Stomach smooth muscle (tissue), 2 donors: Measurements from ENCODE around the gene RBM33.
"Not testable (repeated sequence)": the region's sequence is repeated elsewhere in the genome, so short reads cannot be mapped to it uniquely, and the experiment has no call there.

ENCODE experiments used
- H3K27ac ChIP-seq: one replicate; pipeline ENCODE4 v1.7.0; 2013; ENCODE audit warnings: mild to moderate bottlenecking, low read length, inconsistent platforms
- H3K27me3 ChIP-seq, 2 donors: one replicate each; pipeline ENCODE4 v1.7.0; 2013; ENCODE audit warnings: low read length in 2 of 2; ENCODE audit not compliant: insufficient read depth in 2 of 2, control insufficient read depth in 1 of 2
- H3K36me3 ChIP-seq, 2 donors: one replicate each; pipeline ENCODE4 v1.7.0; 2013; ENCODE audit warnings: low read length in 2 of 2; ENCODE audit not compliant: control insufficient read depth in 2 of 2, insufficient read depth in 2 of 2
- H3K4me1 ChIP-seq: one replicate; pipeline ENCODE4 v1.7.0; 2013; ENCODE audit warnings: low read length; ENCODE audit not compliant: control insufficient read depth, insufficient read depth
- H3K4me3 ChIP-seq, 2 donors: one replicate each; pipeline ENCODE4 v1.7.0; 2013; ENCODE audit warnings: low read length in 2 of 2
- H3K9ac ChIP-seq, 2 donors: one replicate each; pipeline ENCODE4 v1.7.0; 2013; ENCODE audit warnings: low read length in 2 of 2, mild to moderate bottlenecking in 1 of 2
- H3K9me3 ChIP-seq, 2 donors: one replicate each; pipeline ENCODE4 v1.7.0; 2013; ENCODE audit warnings: low read length in 2 of 2; ENCODE audit not compliant: control insufficient read depth in 2 of 2
- donor health status: healthy.
- donor health status: Pancreatic carcinoma.

RBM33 gene

GRCh38 chr7:155814316-155815276 is 170.1 kb downstream of the RBM33 start:
- Histone ChIP-seq H3K9me3 (no peaks in the 10 kb centered on the region), H3K27ac (no peak overlapping the region), H3K27me3 (peaks cover 46 to 54% of the 10 kb centered on the region in 2 donors), H3K4me3 (no peak overlapping the region), H3K4me1 (peaks cover 16% of the 10 kb centered on the region), H3K36me3 (no peaks in the 10 kb centered on the region), H3K9ac (no peak overlapping the region)

DNA sequence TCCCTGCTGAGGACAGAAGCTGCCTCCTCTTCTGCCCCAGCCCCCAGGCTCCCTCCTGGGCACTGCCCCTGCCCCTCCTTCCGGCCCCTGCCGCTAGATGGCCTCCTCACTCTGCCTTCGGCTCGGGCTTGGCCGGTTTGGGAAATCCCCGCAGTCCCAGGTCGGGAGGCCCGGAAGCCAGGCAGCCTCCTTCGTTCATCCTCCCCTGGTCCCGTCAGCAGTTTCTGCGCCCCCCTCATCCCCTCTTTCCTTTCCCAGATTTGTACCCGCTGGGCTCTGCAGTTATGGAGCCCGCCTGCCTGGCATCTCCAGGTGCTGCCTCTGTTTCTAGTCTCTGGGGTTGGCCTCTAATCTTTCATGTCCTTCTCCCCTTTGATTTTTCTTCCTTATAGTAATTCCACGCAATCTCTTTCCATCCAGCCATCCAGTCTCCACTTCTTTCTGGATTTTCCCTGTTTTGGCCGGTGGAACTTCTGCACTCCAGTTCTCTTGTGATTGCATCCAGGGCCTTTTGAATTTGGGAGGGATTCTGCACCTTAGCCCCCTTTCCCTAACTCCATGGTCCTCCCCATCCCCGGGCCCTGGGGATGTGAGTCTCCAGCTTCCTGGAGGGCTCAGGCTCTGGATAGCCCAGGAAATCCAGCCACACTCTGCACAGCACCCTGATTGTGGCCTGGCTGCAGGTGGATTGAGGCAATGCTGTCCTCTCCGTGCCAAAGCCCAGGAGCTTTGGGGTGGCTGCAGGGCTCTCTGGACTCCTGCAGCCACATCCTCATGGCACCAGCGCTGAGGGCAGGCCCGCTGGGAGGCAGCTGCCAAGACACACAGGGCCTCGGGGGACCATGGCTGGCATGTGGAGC is 171.1 kb downstream of the RBM33 start:
- Histone ChIP-seq H3K9me3 (no peaks in the 10 kb centered on the region), H3K27ac (no peak overlapping the region), H3K4me3 (no peak overlapping the region), H3K9ac (no peak overlapping the region), H3K36me3 (no peaks in the 10 kb centered on the region), H3K4me1 (peaks cover 7% of the 10 kb centered on the region), H3K27me3 (peaks cover 44 to 47% of the 10 kb centered on the region in 2 donors)

DNA sequence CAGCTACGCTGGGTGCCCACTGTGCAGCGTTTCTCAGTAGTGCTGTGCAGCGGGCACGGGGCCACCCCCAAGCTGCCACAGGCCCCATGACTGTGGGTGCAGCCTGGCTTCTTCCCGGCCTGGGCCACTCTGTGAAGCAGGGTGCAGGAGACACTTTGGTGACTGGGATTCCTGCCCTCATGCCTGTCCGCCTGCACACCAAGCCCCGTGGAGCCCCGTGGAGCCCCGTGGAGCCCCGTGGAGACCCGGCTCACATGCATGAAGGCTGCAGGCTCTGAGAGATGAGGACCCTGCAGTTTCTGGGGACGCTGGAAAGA is 171.7 kb downstream of the RBM33 start:
- Histone ChIP-seq H3K36me3 (no peaks in the 10 kb centered on the region), H3K27me3 (peaks cover 40 to 42% of the 10 kb centered on the region in 2 donors), H3K27ac (no peak overlapping the region), H3K9me3 (no peaks in the 10 kb centered on the region), H3K4me3 (no peak overlapping the region), H3K9ac (no peak overlapping the region), H3K4me1 (peaks cover 1% of the 10 kb centered on the region)

DNA sequence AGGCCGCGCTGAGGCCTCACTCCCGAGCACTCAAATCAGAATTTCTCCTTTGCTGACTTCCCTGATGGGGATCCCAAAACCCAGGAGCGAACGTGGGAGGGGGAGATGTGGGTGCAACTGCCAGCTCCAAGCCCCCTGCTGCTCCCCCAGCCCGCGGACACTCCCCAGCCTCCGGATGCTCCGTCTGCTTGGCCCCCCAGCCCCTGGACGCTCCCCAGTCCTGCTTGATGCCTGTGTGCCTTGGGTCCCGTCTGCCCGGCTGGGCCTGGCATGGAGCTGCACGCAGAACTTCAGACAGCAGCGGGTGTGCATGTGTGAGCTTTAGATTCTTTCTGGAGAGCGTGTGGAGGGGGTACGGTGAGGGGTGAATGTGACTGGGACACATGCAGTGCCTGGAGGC is 172.5 kb downstream of the RBM33 start:
- no peak overlapping the region for H3K9ac ChIP-seq
- H3K9me3 ChIP-seq: no peaks in the 10 kb centered on the region
- no peaks in the 10 kb centered on the region for H3K36me3 ChIP-seq
- no peak overlapping the region for H3K27ac ChIP-seq
- no peak overlapping the region for H3K4me3 ChIP-seq
- H3K4me1 ChIP-seq: no peaks in the 10 kb centered on the region
- peaks cover 34 to 37% of the 10 kb centered on the region in 2 donors for H3K27me3 ChIP-seq

GRCh38 chr7:155817515-155817914 is 173.1 kb downstream of the RBM33 start:
- H3K27me3 ChIP-seq: peaks cover 29 to 34% of the 10 kb centered on the region in 2 donors
- not testable (repeated sequence) for H3K27ac ChIP-seq, H3K9me3 ChIP-seq, H3K4me1 ChIP-seq, H3K4me3 ChIP-seq, H3K9ac ChIP-seq, H3K36me3 ChIP-seq

- H3K4me3 ChIP-seq: no peak overlapping the region
- H3K9me3 ChIP-seq: no peaks in the 10 kb centered on the region
- no peak overlapping the region for H3K9ac ChIP-seq
- H3K27ac ChIP-seq: no peak overlapping the region
- no peaks in the 10 kb centered on the region for H3K4me1 ChIP-seq
- peaks cover 21 to 33% of the 10 kb centered on the region in 2 donors for H3K27me3 ChIP-seq
- H3K36me3 ChIP-seq: no peaks in the 10 kb centered on the region
Measured at GRCh38 chr7:155818154-155818819, 173.8 kb downstream of the RBM33 start.

- peaks cover 17 to 34% of the 10 kb centered on the region in 2 donors for H3K27me3 ChIP-seq
- no peak overlapping the region for H3K9ac ChIP-seq
Measured at GRCh38 chr7:155818820-155819168, 174.3 kb downstream of the RBM33 start.

GRCh38 chr7:155819186-155819585 is 174.7 kb downstream of the RBM33 start:
- no peaks in the 10 kb centered on the region for H3K4me1 ChIP-seq
- no peaks in the 10 kb centered on the region for H3K9me3 ChIP-seq
- H3K27me3 ChIP-seq: peaks cover 13 to 33% of the 10 kb centered on the region in 2 donors
- H3K9ac ChIP-seq: no peak overlapping the region
- H3K4me3 ChIP-seq: no peak overlapping the region
- no peaks in the 10 kb centered on the region for H3K36me3 ChIP-seq
- H3K27ac ChIP-seq: no peak overlapping the region

More at GRCh38 chr7:155818820-155819168, 174.3 kb downstream of the RBM33 start:
- Histone ChIP-seq H3K4me1 (no peaks in the 10 kb centered on the region), H3K27ac (no peak overlapping the region), H3K36me3 (no peaks in the 10 kb centered on the region), H3K9me3 (no peaks in the 10 kb centered on the region), H3K4me3 (no peak overlapping the region)

DNA sequence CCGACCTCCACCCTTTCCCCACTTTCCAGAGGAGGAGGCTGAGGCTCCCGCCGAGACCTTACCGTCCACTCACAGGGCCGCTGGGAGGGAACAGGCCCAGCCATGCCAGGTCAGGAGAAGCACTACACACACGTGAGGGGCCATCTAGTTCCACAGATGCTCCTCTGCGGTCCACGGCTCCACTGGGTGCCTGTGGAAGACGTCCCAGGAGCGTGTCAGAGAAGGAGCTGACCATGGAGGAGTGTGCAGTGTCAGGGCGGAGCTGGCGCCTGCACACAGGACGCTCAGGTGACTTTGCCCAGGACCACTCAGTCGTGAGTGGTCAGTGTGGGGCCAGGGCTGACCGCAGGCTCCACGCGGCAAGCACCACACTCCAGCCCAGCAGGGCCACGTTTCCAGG is 175.8 kb downstream of the RBM33 start:
- Histone ChIP-seq H3K9me3 (no peaks in the 10 kb centered on the region), H3K27me3 (peaks cover 11 to 30% of the 10 kb centered on the region in 2 donors), H3K36me3 (no peaks in the 10 kb centered on the region), H3K9ac (no peak overlapping the region), H3K4me3 (no peak overlapping the region), H3K27ac (no peak overlapping the region), H3K4me1 (no peaks in the 10 kb centered on the region)

DNA sequence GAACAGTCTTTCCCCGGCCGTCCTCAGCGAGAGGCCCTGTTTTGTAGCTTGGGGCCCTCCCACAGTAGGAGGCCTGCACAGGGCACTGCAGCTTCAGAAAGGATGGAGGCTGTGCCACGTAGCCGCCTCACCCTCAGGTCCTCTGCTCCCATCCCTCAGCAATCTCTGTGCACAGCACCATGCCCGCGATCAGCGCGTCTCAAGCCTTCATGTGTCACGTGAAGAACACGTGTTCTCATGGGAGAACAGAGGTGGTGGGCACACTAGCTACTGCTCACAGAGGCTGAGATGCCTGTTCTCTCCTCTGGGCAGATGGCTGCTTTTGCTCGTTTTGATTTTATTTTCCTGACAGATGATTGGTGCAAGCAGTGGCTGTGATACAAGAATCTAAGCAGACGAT is 176.3 kb downstream of the RBM33 start:
- Histone ChIP-seq H3K9ac (no peak overlapping the region), H3K4me3 (no peak overlapping the region), H3K27me3 (peaks cover 11 to 27% of the 10 kb centered on the region in 2 donors), H3K36me3 (no peaks in the 10 kb centered on the region), H3K27ac (no peak overlapping the region), H3K4me1 (no peaks in the 10 kb centered on the region), H3K9me3 (no peaks in the 10 kb centered on the region)
